HCT116 (cell line): ENCODE data around the gene PPDPF.

ENCODE experiments used
- CTCF ChIP-seq, 3 experiments: fragments of 200-600 bp in 1 of 3; sonication (generic) in 1 of 3; IDR thresholded peaks in 2 of 3; conservative IDR thresholded peaks in 1 of 3; 2 replicates each; pipeline ENCODE4 v1.5.1; 2012 to 2017; ENCODE audit warnings: low read depth in 2 of 3, low read length in 2 of 3, antibody characterized with exemption in 1 of 3, borderline replicate concordance in 1 of 3, control low read depth in 1 of 3, mild to moderate bottlenecking in 1 of 3, mixed read lengths in 1 of 3, mixed run types in 1 of 3, moderate library complexity in 1 of 3; ENCODE audit not compliant: insufficient read depth in 1 of 3
- EGR1 ChIP-seq: IDR thresholded peaks from 2 replicates; pipeline ENCODE4 v1.6.1; 2012; ENCODE audit warnings: low read depth
- ELF1 ChIP-seq: IDR thresholded peaks from 2 replicates; pipeline ENCODE4 v1.6.1; 2012; ENCODE audit warnings: low read depth, borderline replicate concordance
- EZH2 ChIP-seq: fragments of 200-600 bp; sonication (generic); IDR thresholded peaks from 2 replicates; pipeline ENCODE4 v1.6.1; 2017; ENCODE audit warnings: antibody characterized with exemption, mixed run types
- EZH2phosphoT487 ChIP-seq: fragments of 200-600 bp; IDR thresholded peaks from 2 replicates; pipeline ENCODE4 v1.6.1; 2018; ENCODE audit warnings: antibody characterized with exemption, borderline replicate concordance
- POLR2A ChIP-seq: IDR thresholded peaks from 2 replicates; pipeline ENCODE4 v1.7.0; 2011; ENCODE audit warnings: borderline replicate concordance; ENCODE audit not compliant: insufficient read depth, insufficient read length; ENCODE audit errors: extremely low read depth
- RAD21 ChIP-seq: IDR thresholded peaks from 2 replicates; pipeline ENCODE4 v1.6.1; 2012; ENCODE audit warnings: low read depth, mild to moderate bottlenecking
- REST ChIP-seq: IDR thresholded peaks from 2 replicates; pipeline ENCODE4 v1.6.1; 2012; ENCODE audit warnings: low read depth
- SRF ChIP-seq: IDR thresholded peaks from 2 replicates; pipeline ENCODE4 v1.6.1; 2012; ENCODE audit warnings: low read depth
- ZBTB33 ChIP-seq: IDR thresholded peaks from 2 replicates; pipeline ENCODE4 v1.6.1; 2011; ENCODE audit warnings: mild to moderate bottlenecking, low read length, moderate library complexity; ENCODE audit not compliant: insufficient replicate concordance; ENCODE audit errors: extremely low read depth
- ZNF274 ChIP-seq: fragments of 200-500 bp; sonication (Bioruptor generic); IDR thresholded peaks from 2 replicates; pipeline ENCODE4 v1.6.1; 2014; ENCODE audit warnings: mild to moderate bottlenecking, low read depth, low read length, inconsistent platforms

GRCh38 chr20:63503524-63503923, 17.0 kb upstream of the PPDPF start:
- TF ChIP-seq CTCF (IDR thresholded peaks at IDR 0.05 in 2 of 3, conservative IDR thresholded peaks at IDR 0.05 in 1 of 3; ENCODE audit: borderline replicate concordance in 1 of 3, insufficient read depth in 1 of 3, low read depth in 2 of 3, low read length in 2 of 3), result no peak
- no peak for TF ChIP-seq EZH2
- no peak for TF ChIP-seq EZH2phosphoT487
- TF ChIP-seq POLR2A, result no peak
- TF ChIP-seq ZBTB33, result no peak
- TF ChIP-seq RAD21, result no peak
- TF ChIP-seq ELF1, result no peak
- no peak for TF ChIP-seq ZNF274
- TF ChIP-seq EGR1, result no peak
- TF ChIP-seq SRF, result no peak
- no peak for TF ChIP-seq REST
